ENCODE data around the gene FREM2.

Gene FREM2

DNA sequence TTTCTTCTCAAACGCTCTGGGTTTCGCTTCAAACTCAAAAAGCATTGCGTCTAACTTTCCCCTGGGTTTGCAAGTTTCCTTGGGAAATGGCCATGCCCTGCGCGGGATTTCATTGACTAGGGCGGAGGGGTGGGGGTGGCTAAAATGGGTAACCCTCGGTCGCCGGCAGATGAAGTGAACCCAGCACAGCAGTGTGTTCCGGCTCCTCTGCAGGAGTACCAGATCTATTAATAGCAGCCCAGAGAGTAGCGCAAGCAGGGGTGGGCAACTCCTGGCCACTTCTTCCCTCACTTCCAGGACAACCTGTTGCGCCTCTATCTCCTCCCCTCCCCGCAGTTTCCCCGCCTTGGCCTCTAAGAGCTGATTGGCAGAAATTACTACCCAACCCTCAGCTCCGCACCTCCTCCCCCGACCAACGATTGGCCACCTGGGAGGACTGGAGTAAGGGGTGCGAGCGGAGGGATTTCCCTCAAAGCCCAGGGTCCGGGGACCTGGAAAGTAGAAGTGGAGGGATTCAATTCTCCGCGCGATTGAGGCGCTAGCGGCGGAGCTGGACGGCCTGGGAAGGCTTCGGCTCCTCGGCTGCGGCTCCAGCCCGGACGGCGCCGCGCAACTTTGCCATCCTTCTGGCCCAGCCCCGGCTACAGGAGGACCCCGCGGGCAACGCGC, at the start of gene FREM2:
TSS of gene FREM2 (plus strand) at position 501 of the 669 bp plus-strand sequence. CDS start 268 bp downstream, outside the sequence.
- DNase-seq, result no peak

GRCh38 chr13:38637576-38637975, 49.3 kb upstream of the FREM2 start:
- no peak for DNase-seq

DNA sequence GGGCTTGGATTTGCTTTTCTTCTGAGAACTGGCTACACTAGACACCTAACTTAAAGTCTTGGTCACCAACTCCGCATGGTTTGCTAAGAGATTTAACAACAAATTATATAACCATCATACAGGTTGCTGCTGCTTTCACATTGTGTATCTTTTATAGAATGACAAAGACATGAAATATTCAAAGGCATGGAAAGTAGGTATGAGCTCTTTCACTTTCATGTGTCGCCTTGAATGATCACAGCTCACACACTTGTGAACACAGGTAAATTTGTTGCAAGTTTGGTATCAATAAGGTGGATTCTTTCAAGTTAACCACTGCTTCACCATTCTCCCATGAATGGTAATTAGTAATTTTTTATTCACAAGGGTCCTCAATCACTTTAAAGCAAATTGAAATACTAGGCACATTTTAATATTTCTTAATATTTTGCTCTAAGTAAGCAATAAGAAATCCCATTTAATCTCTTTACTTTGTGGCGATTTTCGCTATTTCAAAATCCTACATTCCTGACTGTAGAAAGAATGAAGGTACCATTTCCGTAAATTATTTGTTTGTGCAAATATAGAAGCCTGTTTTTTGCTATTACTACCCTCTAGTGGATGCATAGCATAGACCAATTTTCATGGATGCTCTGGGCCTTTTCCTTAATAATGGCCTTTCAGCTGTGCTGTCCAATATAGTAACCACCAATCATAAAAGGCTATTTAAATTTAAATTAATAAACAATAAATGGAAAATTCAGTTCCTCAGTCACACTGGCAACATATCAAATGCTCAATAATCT, 45.5 kb upstream of the FREM2 start:
- no peak for DNase-seq

GRCh38 chr13:38647312-38647711, 39.6 kb upstream of the FREM2 start:
- no peak for DNase-seq

GRCh38 chr13:38648912-38649311, 38.0 kb upstream of the FREM2 start:
- DNase-seq, result no peak

GRCh38 chr13:38656699-38657098, 30.2 kb upstream of the FREM2 start:
- DNase-seq, result no peak

- DNase-seq, result no peak
Observed at GRCh38 chr13:38657191-38657590, 29.7 kb upstream of the FREM2 start.

DNA sequence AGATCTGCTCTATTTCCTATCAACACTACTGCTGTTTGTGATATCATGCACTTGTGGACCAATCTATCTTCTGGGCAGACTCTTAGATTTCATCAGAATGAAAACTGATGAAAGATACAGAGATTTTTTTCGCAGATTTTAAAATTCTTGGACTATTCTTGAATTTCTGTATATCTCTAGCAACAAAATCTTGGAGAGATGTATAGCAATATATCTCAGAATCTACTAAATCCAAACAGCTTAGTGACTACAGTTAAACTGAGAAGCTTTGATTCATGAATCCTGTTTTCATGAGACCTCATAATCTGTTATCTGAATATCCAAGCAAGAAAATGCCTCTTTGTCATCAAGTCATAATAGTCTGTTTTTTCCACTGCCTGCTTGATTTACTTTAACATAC, 28.0 kb upstream of the FREM2 start:
- no peak for DNase-seq

GRCh38 chr13:38661010-38661675, 25.7 kb upstream of the FREM2 start:
- DNase-seq, result no peak

- DNase-seq, result no peak
Observed at GRCh38 chr13:38662362-38662761, 24.5 kb upstream of the FREM2 start.

- DNase-seq, result no peak
Observed at GRCh38 chr13:38664906-38665305, 22.0 kb upstream of the FREM2 start.

DNA sequence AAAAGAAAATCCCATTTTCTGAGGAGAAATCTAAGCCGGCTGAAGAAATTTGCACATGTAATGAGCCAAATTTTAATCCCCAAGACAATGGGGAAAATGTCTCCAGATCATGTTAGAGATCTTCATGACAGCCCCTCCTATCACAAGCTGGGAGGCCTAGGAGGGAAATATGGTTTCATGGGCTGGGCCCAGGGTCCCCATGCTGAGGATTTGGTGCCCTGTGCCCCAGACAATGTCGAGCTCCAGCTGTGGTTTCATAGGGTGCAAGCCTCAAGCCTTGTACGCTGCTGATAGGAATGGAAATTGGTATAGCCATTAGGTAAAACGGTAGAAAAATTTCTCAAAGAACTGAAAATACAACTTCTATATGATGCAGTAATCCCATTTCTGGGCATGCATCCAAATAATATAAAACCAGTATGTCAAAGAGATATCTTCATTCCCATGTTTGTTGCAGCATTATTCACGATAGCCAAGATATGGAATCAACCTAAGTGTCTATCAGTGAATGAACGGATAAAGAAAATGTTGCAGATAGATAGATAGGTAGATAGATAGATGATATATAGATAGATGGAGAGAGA, 19.3 kb upstream of the FREM2 start:
- DNase-seq, result no peak

- no peak for DNase-seq
Observed at GRCh38 chr13:38669234-38669964, 17.5 kb upstream of the FREM2 start.

- DNase-seq, result no peak
Observed at GRCh38 chr13:38670627-38671026, 16.2 kb upstream of the FREM2 start.

DNA sequence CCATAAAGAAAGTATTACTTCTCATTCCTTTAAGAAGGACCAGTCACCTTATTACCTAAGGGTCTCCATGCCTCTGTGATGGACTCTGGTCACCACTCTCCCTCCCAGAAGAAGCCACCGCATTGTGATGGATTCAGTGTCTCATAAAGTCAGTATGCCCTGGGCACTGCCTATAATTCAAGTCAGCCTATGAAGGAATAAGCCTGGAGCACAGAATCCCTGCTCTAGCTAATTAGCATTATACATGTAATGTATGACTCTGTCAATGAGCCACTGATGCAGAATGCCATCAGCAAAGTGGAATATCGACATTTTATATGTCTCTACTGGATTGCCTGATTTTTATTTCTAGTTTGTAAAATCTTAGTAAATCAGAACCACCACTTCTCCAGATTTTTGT, 14.9 kb upstream of the FREM2 start:
- no peak for DNase-seq

- DNase-seq, result no peak
Observed at GRCh38 chr13:38674208-38674607, 12.7 kb upstream of the FREM2 start.

- DNase-seq, result no peak
Observed at GRCh38 chr13:38680912-38681311, 6.0 kb upstream of the FREM2 start.

DNA sequence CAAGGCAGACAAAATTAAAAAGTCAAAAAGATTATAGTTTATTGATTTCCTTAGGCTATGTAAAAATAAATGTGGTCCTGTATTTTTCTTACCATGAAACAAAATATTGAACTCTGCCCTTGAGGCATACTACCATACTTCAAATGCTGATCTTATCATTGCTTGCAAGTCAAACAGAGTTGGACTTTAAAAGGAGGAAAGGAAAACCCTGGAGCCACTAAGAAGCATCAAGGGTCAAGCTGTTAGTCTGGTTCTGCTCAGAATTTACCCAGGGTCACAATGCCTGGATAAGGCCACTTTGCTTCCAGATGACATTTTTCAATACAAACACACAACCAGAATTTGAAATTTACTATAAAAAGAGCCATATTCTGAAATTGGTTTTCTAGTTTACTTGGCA, 2.2 kb upstream of the FREM2 start:
- no peak for DNase-seq

DNA sequence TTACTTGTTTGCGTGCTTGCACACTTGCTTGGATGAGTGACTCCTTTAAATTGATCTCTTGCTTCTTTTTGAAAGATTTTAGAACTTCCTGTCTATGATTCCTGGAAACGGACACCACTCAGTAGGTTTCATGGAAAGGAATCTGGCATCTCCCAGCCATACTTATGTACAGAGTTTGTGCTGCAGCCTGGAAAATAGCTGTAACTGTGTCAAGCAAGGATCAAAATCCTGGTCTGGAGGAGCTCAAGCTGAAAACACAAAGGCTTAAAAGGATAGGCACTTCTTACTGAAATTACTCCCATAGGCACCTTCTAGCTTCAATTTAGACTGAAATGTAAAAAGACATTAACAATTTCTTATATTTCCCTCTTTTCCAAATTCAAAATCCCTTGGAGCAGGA, 1.4 kb upstream of the FREM2 start:
- DNase-seq, result no peak

- DNase-seq, result no peak
Observed at GRCh38 chr13:38685974-38686576, 802 bp upstream of the FREM2 start.

- DNase-seq, result no peak
Observed at GRCh38 chr13:38687246-38688229, 661 bp downstream of the FREM2 start.

Measured in GF-D8 (cell line).